ENCODE measurements around the gene ANXA2R.
"Not testable (repeated sequence)": the region's sequence is repeated elsewhere in the genome, so short reads cannot be mapped to it uniquely, and the experiment has no call there.

ANXA2R gene

DNA sequence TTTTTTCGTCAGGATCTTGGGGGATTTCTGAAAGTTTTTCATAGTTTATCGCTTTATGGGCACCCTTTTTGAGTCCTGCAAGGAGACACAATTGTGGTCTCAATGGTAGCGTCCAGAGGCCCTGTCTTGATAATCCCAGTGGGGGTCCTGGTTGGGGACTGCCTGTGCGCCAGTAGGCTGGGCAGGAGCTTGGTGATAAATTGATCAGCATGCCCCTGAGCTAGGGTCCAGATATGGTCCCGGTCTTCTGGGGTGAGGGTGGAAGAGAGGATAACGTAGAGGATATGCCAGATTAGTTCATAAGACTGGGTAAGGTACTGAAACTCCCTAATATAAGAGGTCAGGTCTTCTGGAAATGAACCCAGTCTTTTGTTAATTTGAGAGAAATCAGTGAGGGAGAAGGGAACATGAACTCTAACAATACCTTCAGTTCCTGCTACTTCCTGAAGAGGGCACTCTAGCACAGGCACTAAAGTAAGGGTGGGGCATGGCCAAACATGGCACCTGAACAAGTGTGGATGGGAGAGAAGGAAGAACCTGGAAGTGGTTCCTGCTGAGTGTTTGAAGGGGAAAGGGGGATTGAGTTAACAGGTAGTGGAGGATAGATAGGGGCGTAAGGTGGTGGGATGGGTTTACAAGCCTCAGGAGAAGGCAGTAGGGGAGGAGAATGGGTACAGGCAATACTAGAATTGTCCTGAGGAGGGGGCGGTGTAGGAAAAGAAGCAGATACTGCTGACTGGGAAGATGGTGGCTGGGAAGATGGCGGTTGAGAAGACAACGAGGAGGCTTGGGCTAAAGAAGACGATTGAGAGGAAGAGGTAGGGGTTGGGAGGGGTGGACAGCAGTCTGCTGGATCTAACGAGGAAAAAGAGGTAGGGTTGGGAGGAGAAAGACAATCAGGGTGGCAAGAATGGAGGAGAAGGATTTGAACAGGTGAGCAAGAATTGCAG lies 33.8 kb upstream of the ANXA2R start:
- ATAC-seq (ENCODE audit: insufficient read depth, low read depth) = peak; percentile 51; the same call in 2 of the 3 replicates

GRCh38 chr5:43069401-43069720 lies 29.2 kb upstream of the ANXA2R start:
- H3K4me2 ChIP-seq (ENCODE audit: insufficient read depth, low read length) = peak overlapping the region; percentile 79

More for the DNA sequence above, 33.8 kb upstream of the ANXA2R start:
- TF ChIP-seq CTCF (IDR thresholded peaks at IDR 0.05; ENCODE audit: borderline replicate concordance, extremely low read depth, low read length, poor library complexity, severe bottlenecking) = peak; percentile 70
- TF ChIP-seq EZH2 (IDR thresholded peaks at IDR 0.05; ENCODE audit: borderline replicate concordance, low read depth, low read length, severe bottlenecking) = no peak
- Histone ChIP-seq H3K27me3 (ENCODE audit: insufficient read depth, low read length, poor library complexity) (no peaks in the 10 kb centered on the region), H3K27ac (ENCODE audit: low read length) (no peak overlapping the region), H3K36me3 (ENCODE audit: insufficient read depth, low read length) (peaks cover 53% of the 10 kb centered on the region), H4K20me1 (ENCODE audit: insufficient read depth, low read length) (no peaks in the 10 kb centered on the region), H3K4me2 (ENCODE audit: insufficient read depth, low read length) (peak overlapping the region; percentile 6; the same call in 1 of the 2 replicates), H3K9me3 (ENCODE audit: insufficient read depth, low read length, severe bottlenecking) (no peaks in the 10 kb centered on the region), H3K4me3 (ENCODE audit: low read depth in 1 of 2, low read length in 2 of 2) (no peak overlapping the region), H3K4me1 (ENCODE audit: insufficient read depth, low read length) (peaks cover 46% of the 10 kb centered on the region), H3K9ac (ENCODE audit: low read depth, low read length) (no peak overlapping the region), H2AFZ (ENCODE audit: low read depth, low read length) (no peak overlapping the region), H3K79me2 (ENCODE audit: insufficient read depth, low read length) (peaks cover 84% of the 10 kb centered on the region)
- peak; percentile 51 for DNase-seq

DNA sequence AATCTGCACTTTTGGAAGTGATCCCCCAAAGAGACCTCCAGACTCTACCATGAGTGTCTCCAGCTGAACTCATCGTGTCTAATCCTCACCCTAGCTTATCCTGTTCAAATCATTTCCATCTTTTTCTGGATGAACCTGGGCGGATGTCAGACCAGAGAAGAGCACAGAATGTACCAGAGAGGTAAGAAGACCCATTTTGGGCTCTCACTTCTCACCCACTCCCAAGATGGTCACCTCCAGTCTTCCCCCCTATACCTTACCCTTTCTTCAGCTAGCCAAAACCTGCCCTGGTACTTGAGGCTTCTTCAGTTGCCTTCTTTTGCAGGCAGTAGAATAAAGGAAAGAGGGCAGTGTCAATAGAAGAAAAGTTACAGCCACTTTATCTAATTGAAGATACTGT lies 27.9 kb upstream of the ANXA2R start:
- Histone ChIP-seq H3K4me3 (ENCODE audit: low read depth in 1 of 2, low read length in 2 of 2) (peak overlapping the region; percentile 84 to 89), H4K20me1 (ENCODE audit: insufficient read depth, low read length) (no peaks in the 10 kb centered on the region), H3K9me3 (ENCODE audit: insufficient read depth, low read length, severe bottlenecking) (no peaks in the 10 kb centered on the region), H3K9ac (ENCODE audit: low read depth, low read length) (peak overlapping the region; percentile 95), H3K27ac (ENCODE audit: low read length) (peak overlapping the region; percentile 95), H2AFZ (ENCODE audit: low read depth, low read length) (peak overlapping the region; percentile 93; the same call in 1 of the 2 replicates), H3K36me3 (ENCODE audit: insufficient read depth, low read length) (peaks cover 28% of the 10 kb centered on the region), H3K27me3 (ENCODE audit: insufficient read depth, low read length, poor library complexity) (no peaks in the 10 kb centered on the region), H3K4me1 (ENCODE audit: insufficient read depth, low read length) (peaks cover 57% of the 10 kb centered on the region), H3K79me2 (ENCODE audit: insufficient read depth, low read length) (peaks cover 95% of the 10 kb centered on the region), H3K4me2 (ENCODE audit: insufficient read depth, low read length) (peak overlapping the region; percentile 79)
- no peak for ATAC-seq (ENCODE audit: insufficient read depth, low read depth)
- TF ChIP-seq EZH2 (IDR thresholded peaks at IDR 0.05; ENCODE audit: borderline replicate concordance, low read depth, low read length, severe bottlenecking) (no peak), CTCF (IDR thresholded peaks at IDR 0.05; ENCODE audit: borderline replicate concordance, extremely low read depth, low read length, poor library complexity, severe bottlenecking) (no peak)
- DNase-seq = no peak

More at GRCh38 chr5:43069401-43069720, 29.2 kb upstream of the ANXA2R start:
- not testable (repeated sequence) for H3K27ac ChIP-seq (ENCODE audit: low read length); H3K9me3 ChIP-seq (ENCODE audit: insufficient read depth, low read length, severe bottlenecking); H4K20me1 ChIP-seq (ENCODE audit: insufficient read depth, low read length); H2AFZ ChIP-seq (ENCODE audit: low read depth, low read length); ATAC-seq (ENCODE audit: insufficient read depth, low read depth); H3K27me3 ChIP-seq (ENCODE audit: insufficient read depth, low read length, poor library complexity); DNase-seq
- Histone ChIP-seq H3K4me1 (ENCODE audit: insufficient read depth, low read length) (peaks cover 54% of the 10 kb centered on the region), H3K36me3 (ENCODE audit: insufficient read depth, low read length) (peaks cover 31% of the 10 kb centered on the region), H3K4me3 (ENCODE audit: low read depth in 1 of 2, low read length in 2 of 2) (peak overlapping the region in 1 of 2 experiments; percentile 89; a peak in 2 of 4 replicates), H3K9ac (ENCODE audit: low read depth, low read length) (peak overlapping the region; percentile 95; the same call in 1 of the 2 replicates), H3K79me2 (ENCODE audit: insufficient read depth, low read length) (peaks cover 96% of the 10 kb centered on the region)
